Eye (tissue), 1 donor: ENCODE data around the gene ZNF555.
A peak's percentile ranks its signal among the peaks of the same experiment; 100 is the strongest.
"Not testable (repeated sequence)": the region's sequence is repeated elsewhere in the genome, so short reads cannot be mapped to it uniquely, and the experiment has no call there.

Source experiments
- DNase-seq: peaks from one replicate; pipeline ENCODE4 v3.0.0-alpha.2; 2015

The ZNF555 gene

GRCh38 chr19:2872175-2872574 lies 30.9 kb downstream of the ZNF555 start:
- DNase-seq, result not testable (repeated sequence)

- no peak for DNase-seq
Measured at GRCh38 chr19:2877398-2878331, 36.4 kb downstream of the ZNF555 start.

GRCh38 chr19:2883686-2884439 lies 42.6 kb downstream of the ZNF555 start:
- DNase-seq, result no peak

- DNase-seq, result no peak
Measured at GRCh38 chr19:2885736-2886135, 44.5 kb downstream of the ZNF555 start.

DNA sequence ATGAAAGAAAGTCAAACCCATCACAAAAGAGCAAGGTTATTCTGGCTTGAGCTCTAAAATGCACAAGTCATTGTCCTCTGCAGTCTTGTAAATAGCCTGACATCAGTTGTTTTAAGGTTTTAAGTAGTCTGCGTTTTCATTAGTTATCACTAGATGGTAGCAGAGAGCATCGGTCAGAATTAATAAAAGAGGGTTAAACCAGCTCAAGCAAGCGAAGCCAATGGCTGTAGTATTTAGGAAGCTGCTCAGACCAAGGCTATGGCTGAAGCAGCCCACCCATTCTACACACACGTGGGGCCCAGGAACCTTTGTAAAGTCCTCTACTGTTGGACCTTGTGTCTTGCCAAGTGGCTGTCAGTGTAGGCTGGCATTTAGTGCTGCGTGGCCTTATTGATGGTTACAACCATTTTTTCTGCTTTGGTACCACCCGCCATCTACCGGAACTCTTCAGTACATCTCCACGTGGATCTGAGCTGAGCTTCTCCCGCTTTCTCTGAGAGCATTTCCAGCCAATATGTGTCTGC lies 46.2 kb downstream of the ZNF555 start:
- peak; percentile 88 for DNase-seq

DNA sequence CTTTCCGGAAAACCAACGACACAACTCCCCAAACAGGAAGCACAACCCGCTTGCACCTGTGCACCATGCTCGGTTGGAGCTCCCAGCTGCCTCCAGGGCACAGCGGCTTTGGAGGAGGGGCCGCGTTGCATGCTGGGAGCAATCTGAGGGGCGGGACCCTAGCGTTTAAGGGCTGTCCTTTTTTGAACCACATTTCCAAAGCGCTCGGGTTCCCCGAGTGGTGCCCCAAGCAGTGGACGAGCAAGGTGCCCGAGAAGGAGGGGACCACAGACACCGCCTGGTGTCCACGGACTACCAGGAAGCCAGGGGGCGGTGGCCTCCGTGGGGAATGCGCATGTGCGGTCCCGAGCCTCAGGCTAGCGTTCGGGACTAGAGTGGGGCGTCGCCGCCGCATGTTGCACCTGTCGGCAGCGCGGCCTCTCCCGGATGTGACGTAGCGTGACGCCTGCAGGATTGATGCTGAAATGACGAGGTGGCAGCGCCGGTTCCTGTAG lies 47.5 kb downstream of the ZNF555 start:
- no peak for DNase-seq

- not testable (repeated sequence) for DNase-seq
Measured at GRCh38 chr19:2890531-2890930, 49.3 kb downstream of the ZNF555 start.

DNA sequence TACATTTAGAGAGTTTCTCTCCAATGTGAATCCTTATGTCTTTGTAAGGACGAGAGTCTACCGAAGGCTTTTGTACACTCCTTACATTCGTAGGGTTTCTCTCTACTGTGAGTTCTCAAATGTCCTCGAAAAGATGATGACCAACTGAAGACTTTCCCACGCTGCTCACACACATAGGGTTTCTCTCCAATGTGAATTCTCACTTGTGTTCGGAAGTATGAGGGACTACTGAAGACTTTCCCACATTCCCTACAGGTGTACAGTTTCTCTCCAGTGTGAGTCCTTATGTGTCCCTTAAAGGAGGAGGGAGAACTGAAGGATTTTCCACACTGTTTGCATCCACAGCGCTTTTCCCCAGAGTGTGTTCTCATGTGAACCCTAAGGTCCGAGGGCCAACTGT lies 55.4 kb downstream of the ZNF555 start:
- DNase-seq, result no peak

DNA sequence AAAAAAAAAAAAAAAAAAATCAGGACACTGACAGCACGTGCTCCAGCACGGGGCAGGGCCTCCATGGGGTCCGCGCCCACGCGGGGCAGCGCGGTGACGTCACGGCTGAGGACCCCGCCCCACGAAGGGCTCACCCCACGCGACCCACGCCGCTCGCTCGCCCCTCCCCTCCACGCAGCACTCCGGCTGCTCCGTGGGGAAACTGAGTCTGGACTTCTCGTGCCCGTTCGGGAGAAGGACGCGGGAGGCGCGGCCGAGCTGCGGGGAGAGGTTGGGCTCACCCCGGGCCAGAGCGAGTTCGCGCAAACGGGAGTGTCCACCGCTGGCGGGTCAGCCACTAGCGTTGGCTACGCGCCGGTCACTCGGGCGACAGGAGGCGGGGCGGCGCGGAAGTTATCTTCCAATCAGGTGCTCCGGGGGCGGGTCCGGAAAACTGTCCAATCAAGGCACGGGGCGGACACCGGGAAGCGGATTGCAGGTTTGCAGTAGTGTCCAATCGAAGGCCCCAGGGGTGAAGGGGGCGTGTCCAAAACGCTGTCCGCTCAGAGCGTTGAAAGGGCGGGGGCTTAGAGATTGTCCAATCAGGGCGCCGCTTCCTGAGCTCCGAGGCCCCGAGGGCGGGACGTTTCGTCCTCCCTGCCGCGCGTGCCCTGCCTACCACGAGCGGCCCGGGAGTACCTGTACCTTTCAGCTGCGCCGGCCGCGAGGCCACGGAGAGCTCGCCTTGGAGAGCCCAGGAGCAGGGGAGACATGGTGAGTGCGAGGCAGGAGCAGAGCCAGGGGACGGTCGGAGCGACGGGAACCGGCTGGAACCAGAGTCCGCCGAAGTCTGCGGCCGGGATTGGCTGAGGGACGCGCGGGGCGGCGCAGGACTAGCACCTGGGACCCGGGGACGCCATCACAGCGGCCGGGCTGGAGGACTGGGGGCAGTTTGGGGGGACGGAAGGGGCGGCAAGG lies 59.3 kb downstream of the ZNF555 start, which contains the start of gene ZNF57:
Gene ZNF57 (plus strand): TSS at position 633 of the 957 bp plus-strand sequence. CDS start 118 bp downstream, at position 751.
- peak; percentile 99 for DNase-seq

GRCh38 chr19:2902590-2903218 lies 61.4 kb downstream of the ZNF555 start:
- DNase-seq, result no peak

DNA sequence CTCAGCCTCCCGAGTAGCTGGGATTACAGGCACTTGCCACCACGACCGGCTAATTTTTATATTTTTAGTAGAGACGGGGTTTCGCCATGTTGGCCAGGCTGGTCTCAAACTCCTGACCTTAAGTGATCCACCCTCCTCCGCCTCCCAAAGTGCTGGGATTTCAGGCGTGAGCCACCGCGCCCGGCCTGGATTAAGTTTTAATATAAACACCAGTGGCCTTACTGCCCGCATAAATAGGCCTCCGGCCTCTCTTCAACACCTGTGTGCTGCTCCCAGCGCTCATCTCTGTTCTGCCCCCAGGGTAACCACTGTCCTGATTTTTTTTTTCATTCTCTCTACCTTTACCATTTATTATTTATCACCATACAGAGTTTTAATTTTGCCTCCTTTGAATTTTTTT lies 62.1 kb downstream of the ZNF555 start:
- not testable (repeated sequence) for DNase-seq

GRCh38 chr19:2905918-2906519 lies 64.7 kb downstream of the ZNF555 start:
- no peak for DNase-seq

DNA sequence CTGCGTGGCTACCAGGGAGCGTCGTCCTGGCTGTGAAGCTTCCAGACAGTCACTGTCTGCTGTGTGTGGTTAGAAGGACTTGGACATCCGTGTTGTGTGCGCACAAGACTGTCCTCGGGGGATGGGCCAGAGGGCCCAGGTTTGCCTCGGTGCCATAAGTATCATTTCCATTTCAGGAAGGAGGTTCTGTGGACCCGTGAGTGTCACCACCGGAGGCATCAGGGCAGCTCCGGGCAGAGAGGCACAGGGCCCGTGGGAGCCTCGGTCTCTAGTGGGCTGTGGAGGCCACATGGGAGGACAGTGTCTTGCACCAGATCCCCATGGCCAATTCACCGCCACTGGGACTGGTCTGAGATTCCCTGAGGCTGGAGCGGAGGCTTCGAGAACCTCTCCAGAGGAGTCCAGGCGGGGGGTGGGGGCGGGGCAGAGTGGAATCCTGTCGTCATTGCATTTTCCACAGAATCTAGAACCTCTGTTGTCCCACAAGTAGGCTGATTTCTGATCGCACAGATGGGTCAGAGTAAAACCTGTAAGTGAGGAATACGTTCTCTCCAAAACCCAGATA lies 65.4 kb downstream of the ZNF555 start:
- no peak for DNase-seq
